HL-60 (cell line): ENCODE measurements around the gene NKAIN4.

Source experiments
- DNase-seq, 2 experiments: peaks; one replicate each; pipeline ENCODE4 v3.0.0-alpha.2; 2010 to 2020; ENCODE audit warnings: low read depth in 1 of 2, low spot score in 1 of 2
- H3K27ac ChIP-seq: fragments of 250-450 bp; sonication (Bioruptor Pico); replicated peaks from 2 replicates; pipeline ENCODE4 v1.5.1; 2020; ENCODE audit warnings: mild to moderate bottlenecking, moderate library complexity
- H3K27me3 ChIP-seq: fragments of 250-450 bp; sonication (Bioruptor Pico); 2 replicates; pipeline ENCODE4 v1.5.1; 2021; ENCODE audit warnings: mild to moderate bottlenecking, moderate library complexity; ENCODE audit not compliant: insufficient read depth, poor library complexity, severe bottlenecking
- H3K4me3 ChIP-seq: replicated peaks from 2 replicates; pipeline ENCODE4 v1.5.1; 2011; ENCODE audit warnings: mild to moderate bottlenecking, control low read depth, low read length; ENCODE audit not compliant: insufficient read depth
- CTCF ChIP-seq: IDR thresholded peaks from one replicate; pipeline ENCODE4 v1.5.1; 2011; ENCODE audit warnings: low read length, control low read depth, inconsistent platforms; ENCODE audit not compliant: insufficient read depth
- GABPA ChIP-seq: IDR thresholded peaks from 2 replicates; pipeline ENCODE4 v1.6.1; 2012; ENCODE audit warnings: low read depth
- POLR2AphosphoS5 ChIP-seq: IDR thresholded peaks from 2 replicates; pipeline ENCODE4 v1.6.1; 2012; ENCODE audit warnings: low read depth
- SPI1 ChIP-seq: IDR thresholded peaks from 2 replicates; pipeline ENCODE4 v1.6.1; 2012; ENCODE audit warnings: low read depth, mild to moderate bottlenecking, borderline replicate concordance
- TF ChIP-seq, protein P1 (sequence below): IDR thresholded peaks from 2 replicates; pipeline ENCODE4 v1.6.1; 2012; ENCODE audit warnings: low read depth; ENCODE audit not compliant: insufficient replicate concordance

Gene NKAIN4

DNA sequence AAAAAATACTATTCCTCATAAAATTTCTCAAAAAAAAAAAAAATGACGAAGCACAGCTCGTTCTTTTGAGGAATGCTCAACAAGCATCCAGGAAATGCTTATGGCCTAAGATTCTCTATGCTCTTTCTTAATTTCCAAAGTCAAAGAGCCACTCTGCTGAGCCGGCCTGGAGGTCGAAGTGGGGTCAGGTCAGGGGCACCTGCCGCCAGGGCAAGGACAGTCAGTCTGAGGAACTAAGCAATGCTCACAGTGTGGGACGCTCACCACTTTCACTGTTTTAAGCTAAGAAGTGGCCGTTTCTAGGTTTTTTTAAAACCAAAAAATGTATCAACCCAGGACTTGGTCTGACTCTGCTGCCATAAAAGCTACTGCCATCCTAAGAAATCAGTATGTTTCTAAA lies 55.7 kb downstream of the NKAIN4 start:
- Histone ChIP-seq H3K27ac (no peak overlapping the region), H3K27me3 (no peaks in the 10 kb centered on the region), H3K4me3 (no peak overlapping the region)
- no peak for DNase-seq
- TF ChIP-seq SPI1 = no peak
- no peak for TF ChIP-seq GABPA
- no peak for TF ChIP-seq POLR2AphosphoS5
- TF ChIP-seq, protein P1, sequence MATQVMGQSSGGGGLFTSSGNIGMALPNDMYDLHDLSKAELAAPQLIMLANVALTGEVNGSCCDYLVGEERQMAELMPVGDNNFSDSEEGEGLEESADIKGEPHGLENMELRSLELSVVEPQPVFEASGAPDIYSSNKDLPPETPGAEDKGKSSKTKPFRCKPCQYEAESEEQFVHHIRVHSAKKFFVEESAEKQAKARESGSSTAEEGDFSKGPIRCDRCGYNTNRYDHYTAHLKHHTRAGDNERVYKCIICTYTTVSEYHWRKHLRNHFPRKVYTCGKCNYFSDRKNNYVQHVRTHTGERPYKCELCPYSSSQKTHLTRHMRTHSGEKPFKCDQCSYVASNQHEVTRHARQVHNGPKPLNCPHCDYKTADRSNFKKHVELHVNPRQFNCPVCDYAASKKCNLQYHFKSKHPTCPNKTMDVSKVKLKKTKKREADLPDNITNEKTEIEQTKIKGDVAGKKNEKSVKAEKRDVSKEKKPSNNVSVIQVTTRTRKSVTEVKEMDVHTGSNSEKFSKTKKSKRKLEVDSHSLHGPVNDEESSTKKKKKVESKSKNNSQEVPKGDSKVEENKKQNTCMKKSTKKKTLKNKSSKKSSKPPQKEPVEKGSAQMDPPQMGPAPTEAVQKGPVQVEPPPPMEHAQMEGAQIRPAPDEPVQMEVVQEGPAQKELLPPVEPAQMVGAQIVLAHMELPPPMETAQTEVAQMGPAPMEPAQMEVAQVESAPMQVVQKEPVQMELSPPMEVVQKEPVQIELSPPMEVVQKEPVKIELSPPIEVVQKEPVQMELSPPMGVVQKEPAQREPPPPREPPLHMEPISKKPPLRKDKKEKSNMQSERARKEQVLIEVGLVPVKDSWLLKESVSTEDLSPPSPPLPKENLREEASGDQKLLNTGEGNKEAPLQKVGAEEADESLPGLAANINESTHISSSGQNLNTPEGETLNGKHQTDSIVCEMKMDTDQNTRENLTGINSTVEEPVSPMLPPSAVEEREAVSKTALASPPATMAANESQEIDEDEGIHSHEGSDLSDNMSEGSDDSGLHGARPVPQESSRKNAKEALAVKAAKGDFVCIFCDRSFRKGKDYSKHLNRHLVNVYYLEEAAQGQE = no peak
- no peak for TF ChIP-seq CTCF

DNA sequence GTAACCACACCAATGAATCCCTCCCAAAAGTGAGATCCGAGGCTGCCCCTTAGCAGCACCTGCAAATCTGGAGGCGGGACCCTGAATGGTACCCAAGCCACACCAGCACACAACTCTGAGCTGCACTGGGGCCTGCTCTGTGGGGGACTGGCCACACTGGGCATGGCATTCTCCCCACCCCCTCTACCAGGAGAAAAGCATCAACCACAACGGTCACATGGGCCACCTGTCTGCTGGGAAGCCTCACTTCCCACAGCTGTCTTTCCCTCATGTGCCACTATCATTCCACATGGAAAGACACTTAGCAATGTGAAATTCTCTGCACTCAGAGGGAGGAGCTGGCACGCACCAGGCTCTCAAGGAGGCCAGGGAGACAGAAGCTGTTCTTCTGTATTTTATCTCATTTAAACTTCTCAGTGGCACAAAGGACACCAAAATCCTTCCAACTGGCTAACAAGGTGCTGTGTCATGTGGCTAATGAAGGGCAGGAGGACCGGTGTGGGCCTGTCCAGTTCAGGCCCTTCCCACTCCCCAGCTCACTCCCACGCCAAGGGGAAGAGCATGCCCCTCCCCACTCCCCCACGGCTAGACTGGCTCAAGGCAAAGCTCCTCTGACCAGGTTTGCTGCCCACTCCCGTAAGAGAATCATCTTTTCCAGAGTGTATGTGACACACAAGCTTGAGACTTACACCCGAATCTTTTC lies 57.3 kb downstream of the NKAIN4 start:
- H3K4me3 ChIP-seq = no peak overlapping the region
- TF ChIP-seq, protein P1 = no peak
- no peak for TF ChIP-seq CTCF
- TF ChIP-seq POLR2AphosphoS5 = no peak
- TF ChIP-seq SPI1 = no peak
- H3K27me3 ChIP-seq = no peaks in the 10 kb centered on the region
- no peak overlapping the region for H3K27ac ChIP-seq
- no peak for DNase-seq

DNA sequence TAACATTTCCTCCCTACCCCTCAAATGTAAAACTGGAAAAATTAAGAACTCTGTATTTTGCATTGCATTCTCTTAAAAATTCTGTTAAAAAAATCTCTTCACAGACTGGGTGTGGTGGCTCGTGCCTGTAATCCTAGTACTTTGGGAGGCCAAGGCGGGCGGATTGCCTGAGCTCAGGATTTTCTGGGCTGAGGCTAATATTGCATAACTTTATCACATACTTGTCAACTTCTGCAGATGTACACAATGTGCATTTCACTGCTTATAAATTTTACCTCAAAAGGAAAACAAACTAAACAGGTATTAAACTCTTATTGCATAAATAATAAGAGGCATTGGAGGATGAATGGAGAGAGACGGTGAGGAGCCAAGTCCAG lies 59.5 kb downstream of the NKAIN4 start:
- TF ChIP-seq, protein P1 = no peak
- TF ChIP-seq CTCF = no peak
- TF ChIP-seq GABPA = no peak
- no peak for TF ChIP-seq POLR2AphosphoS5
- TF ChIP-seq SPI1 = no peak
- H3K27ac ChIP-seq = no peak overlapping the region
- no peak for DNase-seq
- H3K4me3 ChIP-seq = no peak overlapping the region
- H3K27me3 ChIP-seq = no peaks in the 10 kb centered on the region
